SIG-M5 treated with dmso at 0.1 percent for 504 hours (cell line): ENCODE data around the gene CNNM3.

Source experiments
- DNase-seq: peaks from one replicate; lab custom pipeline; 2025; ENCODE audit not compliant: unreplicated experiment; lab: John Stamatoyannopoulos, UW

CNNM3 gene

GRCh38 chr2:96874198-96874831 lies 58.2 kb downstream of the CNNM3 start:
- no peak for DNase-seq

DNA sequence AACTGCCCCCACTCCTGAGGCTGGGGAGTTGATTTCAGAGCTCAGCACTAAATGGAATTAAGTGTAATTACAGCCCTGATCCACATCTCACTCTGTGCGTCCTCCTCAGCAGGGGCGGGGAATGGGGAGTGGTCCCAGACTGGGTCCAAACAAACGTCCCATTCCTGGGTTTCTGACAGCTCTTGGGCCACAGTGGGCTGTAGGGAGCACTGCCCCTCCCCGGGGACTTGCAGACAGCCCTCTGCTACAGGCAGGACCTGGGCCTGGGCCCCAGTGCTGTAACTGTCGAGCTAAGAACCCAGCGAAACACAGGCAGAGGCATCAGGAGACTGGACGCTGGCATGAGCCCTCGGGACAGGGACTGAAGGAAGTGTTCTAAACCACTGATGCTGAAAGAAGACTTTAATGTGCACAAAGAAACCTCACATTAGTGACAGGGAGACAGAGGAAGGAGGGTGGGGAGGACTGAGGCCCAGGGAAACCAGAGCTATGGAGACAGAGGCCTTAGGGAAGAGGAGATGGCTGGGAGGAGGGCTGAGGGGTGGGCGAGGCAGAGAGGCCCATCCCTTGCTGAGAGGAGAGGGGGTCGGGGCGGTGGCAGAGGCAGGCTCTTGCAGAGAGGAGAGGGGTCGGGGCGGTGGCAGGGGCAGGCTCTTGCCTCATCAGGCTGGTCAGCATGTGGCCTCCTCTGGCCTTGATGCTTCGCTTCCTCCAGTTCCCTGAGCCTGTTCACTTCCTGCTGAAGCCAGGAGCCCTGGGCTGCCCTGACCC lies 59.6 kb downstream of the CNNM3 start:
- DNase-seq: no peak

DNA sequence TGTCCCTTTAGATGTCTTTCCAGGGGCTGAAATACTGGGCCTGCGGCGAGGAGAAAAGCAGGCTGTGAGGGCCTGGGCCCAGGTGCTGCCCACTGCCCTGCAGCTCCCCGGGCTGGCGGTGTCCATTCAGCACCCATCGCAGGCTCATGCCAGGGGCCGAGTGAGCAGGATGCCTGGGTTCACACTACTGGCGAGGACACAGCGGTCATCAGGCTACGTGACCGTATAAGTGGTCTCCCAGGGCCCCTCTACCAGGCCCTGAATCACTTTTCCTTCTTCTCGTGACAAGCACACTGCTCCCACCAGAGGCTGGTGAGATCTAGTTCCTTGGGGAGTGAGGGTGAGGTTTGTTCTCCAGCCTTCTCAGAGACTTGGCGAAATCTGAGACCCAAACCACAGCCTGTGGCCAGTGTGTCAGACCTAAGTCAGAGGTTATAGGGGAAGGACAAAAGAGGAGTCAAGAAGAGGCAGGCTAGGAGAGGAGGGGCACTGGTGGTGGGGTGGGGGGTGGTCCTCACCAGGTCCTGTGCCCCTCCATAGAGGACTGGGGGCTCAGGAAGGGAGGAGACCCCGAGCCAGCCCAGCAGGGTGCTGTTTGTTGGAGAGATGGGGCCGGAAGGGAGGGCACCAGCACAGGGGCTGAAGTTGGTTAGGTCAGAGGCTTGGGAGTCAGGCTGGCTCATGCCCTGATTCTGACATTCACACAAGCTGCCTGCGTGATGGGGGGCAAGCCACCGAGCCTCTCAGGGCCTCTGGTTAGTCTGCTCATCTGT lies 60.4 kb downstream of the CNNM3 start:
- no peak for DNase-seq

GRCh38 chr2:96877042-96877451 lies 61.0 kb downstream of the CNNM3 start:
- no peak for DNase-seq

DNA sequence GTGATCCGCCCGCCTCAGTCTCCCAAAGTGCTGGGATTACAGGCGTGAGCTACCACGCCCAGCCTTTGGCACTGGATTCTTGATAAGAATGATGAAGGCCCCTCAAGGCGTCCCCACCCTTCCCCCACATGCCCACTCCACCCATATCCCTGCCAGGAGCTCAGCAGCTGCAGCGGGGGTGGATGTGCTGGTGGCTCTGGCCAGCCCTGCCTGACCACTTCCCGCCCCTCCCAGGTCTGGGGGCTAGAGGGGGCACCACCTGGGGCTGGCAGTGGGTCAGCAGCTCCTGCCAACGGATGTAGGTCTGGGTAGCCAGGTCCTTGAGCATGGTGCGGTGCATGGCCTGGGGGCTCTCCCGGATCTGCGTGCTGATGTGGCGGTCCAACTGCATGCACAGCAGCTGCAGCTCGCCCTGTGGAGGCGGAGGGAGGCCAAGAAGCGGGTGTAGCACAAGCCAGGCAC lies 61.6 kb downstream of the CNNM3 start:
- no peak for DNase-seq

DNA sequence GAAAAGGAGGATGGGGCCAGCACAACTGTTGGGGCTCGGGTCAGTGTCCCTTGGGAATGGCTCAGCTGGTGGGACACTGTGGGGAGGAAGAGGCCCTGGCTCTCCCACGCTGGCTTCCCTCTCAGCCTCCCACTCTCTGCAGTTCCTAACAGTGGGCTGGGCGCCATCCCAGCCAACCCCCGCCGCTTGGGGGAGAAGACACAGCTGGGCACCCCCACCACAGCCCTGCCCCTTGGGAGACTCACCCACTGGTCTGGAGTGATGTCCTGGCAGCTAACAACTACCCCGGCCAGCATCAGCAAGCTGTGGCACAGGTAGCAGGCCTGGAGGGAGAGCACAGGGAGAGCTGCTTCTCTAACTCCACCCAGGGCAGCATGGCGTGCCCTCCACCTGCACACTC lies 62.1 kb downstream of the CNNM3 start:
- DNase-seq: no peak

DNA sequence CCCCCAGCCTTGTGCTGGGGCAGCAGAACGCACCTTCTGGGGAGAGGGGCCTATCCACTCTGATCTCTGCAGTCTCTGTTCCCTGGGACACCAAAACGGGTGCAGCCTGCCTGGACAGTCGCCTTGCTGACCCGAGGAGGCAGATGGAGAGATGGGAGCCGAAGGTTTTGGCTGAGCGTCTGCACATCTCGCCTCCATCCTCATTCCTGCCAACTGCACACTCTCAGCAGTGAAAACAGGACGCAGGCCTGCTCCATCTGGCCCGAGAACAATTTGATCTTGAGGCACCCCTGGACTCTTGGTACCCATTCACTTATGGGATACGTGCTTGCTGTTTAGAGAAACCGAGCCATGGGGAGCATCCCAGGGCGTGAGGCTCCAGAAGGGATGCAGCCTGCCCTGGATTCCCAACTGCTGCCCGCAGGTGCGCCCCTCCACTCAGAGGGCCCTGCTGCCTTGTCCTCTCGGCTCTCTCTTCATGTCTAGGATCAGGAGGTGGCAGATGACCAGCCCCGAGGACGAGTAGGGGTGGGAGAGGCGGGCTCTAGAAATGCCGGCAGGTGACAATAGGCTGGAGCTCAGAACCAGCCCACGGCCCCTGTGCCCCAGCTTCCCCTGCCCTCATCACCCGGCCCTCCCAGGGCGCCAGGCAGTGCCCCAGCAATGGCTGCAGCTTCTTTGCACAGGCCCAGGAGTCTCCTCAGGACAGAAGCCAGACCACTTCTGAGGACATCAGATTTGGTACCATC lies 62.9 kb downstream of the CNNM3 start:
- no peak for DNase-seq

GRCh38 chr2:96879545-96880040 lies 63.5 kb downstream of the CNNM3 start:
- DNase-seq: no peak

DNA sequence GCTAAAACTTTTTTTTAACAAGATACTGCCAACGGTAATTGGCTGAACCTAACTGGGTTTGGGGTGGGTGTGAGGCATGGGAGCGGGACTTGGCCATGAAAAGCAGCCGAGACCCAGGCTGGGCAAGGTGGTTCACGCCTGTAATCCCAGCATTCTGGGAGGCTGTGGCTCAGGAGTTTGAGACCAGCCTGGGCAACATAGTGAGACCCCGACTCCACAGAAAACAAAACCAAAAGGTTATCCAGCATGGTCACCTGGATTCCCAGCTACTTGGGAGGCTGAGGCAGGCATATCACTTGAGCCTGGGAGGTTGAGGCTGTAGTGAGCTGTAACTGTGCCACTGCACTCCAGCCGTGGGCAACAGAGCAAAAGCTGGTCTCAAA lies 64.8 kb downstream of the CNNM3 start:
- no peak for DNase-seq

DNA sequence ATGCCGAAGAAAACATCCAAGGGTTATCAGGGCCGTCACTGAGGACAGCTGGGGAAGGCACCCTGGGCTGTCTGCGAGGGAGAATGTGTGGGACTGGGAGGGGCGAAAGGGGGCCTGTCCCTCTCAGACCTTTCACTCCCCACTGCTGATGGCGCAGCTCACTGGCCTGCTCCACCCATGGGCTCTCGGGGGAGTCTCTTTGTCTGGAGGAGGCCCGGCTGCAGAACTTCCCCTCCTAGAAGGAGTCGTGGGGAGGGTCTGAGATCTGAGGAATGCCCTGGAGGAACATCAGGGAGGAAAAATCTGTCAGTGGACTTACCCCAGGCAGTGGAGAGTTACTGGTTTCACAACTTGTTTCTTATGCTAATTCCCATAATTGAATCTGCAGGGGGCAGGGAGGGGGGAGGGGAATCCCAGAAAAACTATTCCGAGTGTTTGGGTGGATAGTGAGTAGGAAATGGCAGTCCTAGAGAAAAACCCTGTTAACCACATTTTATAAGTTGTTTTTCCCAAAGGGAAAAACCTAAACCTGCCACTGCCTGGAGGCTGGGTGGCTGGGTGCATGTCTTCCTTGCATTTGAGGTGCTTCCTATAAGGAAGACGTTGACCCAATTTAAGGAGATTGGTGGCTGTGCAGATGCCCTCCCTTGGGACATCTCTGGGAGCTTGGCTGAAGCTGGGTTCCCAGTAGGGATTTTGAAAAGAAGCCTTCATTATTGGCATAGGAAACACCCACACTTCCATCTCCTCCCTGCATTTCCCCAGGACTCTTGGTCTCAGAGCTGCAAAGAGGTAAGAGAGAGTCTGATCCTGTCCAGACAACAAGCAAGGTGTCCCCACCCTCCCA lies 65.5 kb downstream of the CNNM3 start:
- no peak for DNase-seq

DNA sequence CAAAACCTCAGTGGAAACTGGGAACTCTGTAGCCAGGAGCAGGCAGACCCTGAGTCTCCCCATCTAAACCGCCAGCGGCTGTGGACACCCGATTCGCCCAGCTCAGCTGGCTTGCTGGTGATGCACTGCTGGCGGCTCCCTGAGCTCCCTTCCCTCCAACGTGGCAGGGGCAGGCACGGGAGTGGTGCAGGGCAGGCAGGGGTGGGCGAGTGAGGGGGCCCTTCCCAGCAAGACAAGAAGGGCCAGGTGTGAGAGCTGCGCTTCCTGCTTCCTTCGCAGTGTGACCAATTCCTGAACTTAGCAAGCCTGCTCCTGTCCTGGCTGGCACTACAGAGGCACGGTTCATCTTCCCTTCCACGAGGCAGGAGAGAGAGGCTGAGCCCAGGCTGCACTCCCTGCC lies 66.2 kb downstream of the CNNM3 start:
- DNase-seq: no peak

GRCh38 chr2:96882906-96883305 lies 66.8 kb downstream of the CNNM3 start:
- DNase-seq: no peak

DNA sequence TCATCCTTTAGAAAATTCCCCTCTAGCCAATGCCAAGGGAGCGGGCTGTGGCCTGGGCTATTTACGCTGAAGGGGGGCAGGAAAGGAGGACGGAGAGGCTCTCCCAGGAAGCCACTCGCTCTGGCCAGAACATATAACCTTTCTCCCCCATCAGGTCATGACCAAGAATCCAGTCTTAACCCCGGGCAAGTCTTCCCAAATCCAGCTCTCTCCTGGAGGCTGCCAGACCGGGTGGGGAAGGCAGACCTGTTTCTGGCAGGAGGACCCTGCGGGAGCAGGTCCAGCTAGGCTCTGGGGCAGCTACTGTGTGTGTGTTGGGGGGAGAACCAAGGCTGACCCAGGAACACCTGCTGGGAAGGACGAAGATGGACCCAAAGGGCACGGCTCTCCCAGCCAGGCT lies 67.2 kb downstream of the CNNM3 start:
- DNase-seq: no peak
